GM21381 (cell line): ENCODE data around the gene CGNL1.

Experiments
- ATAC-seq: cut with Tn5 transposase; IDR thresholded peaks from one replicate; pipeline ENCODE4 v1.9.1; 2021; ENCODE audit warnings: mild to moderate bottlenecking, moderate library complexity; ENCODE audit not compliant: unreplicated experiment

The CGNL1 gene, protein sequence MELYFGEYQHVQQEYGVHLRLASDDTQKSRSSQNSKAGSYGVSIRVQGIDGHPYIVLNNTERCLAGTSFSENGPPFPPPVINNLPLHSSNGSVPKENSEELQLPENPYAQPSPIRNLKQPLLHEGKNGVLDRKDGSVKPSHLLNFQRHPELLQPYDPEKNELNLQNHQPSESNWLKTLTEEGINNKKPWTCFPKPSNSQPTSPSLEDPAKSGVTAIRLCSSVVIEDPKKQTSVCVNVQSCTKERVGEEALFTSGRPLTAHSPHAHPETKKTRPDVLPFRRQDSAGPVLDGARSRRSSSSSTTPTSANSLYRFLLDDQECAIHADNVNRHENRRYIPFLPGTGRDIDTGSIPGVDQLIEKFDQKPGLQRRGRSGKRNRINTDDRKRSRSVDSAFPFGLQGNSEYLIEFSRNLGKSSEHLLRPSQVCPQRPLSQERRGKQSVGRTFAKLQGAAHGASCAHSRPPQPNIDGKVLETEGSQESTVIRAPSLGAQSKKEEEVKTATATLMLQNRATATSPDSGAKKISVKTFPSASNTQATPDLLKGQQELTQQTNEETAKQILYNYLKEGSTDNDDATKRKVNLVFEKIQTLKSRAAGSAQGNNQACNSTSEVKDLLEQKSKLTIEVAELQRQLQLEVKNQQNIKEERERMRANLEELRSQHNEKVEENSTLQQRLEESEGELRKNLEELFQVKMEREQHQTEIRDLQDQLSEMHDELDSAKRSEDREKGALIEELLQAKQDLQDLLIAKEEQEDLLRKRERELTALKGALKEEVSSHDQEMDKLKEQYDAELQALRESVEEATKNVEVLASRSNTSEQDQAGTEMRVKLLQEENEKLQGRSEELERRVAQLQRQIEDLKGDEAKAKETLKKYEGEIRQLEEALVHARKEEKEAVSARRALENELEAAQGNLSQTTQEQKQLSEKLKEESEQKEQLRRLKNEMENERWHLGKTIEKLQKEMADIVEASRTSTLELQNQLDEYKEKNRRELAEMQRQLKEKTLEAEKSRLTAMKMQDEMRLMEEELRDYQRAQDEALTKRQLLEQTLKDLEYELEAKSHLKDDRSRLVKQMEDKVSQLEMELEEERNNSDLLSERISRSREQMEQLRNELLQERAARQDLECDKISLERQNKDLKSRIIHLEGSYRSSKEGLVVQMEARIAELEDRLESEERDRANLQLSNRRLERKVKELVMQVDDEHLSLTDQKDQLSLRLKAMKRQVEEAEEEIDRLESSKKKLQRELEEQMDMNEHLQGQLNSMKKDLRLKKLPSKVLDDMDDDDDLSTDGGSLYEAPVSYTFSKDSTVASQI

DNA sequence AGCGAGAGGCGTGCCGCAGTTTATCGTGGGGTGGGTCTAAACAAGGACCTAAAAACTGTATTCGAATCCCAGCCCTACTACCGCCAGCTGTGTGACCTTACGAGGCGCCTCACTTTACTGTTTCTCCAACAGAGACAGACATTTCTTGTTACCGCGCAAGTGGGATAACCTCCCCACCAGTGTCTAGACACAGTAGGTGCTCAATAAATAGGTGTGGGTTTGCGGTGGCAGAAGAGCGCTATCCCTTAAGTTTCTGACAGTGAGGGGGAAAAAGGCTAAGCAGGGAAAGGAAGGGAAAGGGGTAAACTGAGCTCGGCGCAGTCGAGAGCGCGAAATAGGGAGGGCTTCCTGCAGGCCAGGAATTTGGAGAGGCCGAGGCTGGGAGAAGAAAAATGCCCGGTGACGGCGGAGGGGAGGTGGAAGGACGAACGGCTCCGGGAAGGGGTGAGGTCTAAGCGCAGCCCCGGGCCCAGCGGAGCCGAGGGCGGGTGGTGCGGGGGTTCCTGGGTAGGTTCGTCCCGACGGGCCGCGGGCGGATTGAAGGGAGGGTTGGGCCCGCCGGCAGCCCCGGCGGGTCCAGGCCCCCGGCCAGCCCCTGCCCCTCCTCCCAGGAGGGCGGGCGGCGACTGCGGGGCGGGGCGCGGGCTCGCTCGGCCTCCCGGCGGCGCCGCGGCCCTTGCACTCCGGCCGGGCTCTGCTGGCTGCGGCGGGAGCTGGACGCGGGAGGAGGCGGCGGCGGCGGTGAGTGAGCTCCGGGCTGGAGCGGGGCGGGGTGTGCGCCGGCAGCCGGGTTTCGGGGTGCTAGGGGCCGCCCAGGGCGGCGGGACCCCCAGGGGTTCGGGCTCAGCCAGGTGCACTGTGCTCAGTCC lies at the start of gene CGNL1:
Gene CGNL1, plus strand, starts transcription at position 679 of the 869 bp plus-strand sequence. CDS start 61,495 bp downstream, outside the sequence.
- no peak for ATAC-seq

DNA sequence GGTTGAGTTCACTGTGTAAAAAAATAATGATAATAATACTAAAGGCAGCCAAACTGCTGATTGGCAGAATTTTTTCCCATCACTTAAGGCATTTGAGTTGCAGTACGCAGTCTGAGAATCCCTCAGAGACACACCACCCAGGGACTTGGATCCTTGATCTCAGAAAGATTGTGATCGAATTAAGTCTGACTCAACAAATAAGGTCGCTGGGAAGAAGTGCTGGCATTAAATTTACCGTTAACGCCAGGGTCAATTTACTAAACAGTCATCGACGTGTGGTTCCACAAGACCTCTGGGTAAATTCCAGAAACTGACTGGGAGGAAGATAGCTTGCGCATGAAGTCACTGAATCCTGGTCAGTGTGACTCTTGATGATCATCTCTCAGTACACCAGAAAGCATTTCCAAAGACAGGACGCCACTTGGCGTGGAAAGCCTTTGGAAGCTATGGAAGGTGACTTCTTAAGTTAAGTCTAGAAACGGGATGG lies 48.3 kb upstream of the CGNL1 start:
- no peak for ATAC-seq

DNA sequence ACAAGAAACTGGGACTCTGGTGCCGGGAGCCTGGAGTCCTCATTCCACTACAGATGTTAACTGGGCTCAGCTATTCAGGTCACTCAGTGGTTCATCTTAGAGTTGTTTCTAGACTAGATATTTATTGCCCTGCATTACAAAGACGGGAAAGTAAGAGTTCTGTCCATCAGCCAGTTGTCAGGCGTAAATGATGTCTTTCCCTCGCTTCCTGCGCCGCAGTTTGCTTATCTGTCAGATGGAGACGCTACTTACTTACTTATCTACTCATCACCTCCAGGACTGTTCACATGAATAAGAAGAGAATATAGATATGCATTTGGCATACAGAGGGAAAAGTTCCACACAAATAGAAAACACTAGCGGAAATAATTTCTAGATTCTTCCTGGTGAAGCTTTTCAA lies 47.8 kb upstream of the CGNL1 start:
- ATAC-seq = no peak

DNA sequence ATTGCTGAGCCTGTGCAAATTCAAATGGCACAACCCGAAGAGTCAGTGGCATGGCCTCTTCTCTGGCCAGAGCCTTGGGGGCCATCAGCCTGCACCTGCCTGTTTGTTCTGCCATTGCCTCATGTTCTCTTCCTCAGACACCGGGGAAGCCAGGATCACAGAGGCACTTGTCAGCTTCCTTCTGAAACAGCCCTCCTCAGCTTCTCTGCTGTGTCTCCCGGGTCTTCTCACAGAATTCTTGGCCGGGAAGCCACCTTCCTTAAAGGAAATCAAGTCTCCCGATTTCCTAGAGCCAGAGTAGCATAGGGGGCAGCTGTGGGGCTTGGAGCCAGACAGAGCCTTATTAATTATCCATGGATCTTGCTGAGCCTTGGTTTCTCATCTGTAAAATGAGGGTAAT lies 47.4 kb upstream of the CGNL1 start:
- no peak for ATAC-seq

DNA sequence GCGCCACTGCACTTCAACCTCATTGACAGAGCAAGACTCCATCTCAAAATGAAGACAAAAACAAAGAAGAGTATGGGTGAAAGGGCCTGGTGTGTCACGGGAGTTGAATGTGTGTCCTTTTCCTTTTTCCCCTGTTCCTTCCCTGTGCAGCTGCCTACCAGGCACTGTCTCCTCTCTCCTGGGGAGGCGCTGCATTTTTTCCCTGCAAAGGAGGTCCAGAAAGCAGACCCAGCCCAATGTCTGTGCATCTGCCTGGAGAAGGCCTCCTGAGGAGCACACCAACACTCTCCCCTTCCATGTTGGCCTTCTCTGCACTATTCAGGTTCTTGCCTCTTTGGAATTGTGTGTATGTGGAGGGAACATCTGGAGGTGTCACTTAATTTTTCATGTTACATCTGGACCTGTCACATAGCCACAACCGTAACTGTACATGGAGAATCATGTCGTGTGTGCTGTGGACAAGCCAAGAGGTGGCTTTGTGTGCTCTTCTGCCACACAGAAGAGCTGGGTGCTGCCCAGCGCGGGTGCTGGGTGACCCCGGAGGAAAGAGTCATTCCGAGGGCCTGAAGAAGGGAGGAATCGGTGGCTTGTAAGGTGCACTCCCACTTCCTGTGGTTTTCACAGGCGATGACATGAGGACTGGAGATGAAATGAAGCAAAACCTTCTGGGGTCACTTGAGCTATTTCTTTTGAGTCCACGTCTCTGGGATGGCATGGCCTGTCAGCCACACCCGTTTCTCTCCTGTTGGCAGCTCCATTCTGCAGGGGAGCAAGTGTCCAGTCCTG lies 46.5 kb upstream of the CGNL1 start:
- ATAC-seq = no peak

DNA sequence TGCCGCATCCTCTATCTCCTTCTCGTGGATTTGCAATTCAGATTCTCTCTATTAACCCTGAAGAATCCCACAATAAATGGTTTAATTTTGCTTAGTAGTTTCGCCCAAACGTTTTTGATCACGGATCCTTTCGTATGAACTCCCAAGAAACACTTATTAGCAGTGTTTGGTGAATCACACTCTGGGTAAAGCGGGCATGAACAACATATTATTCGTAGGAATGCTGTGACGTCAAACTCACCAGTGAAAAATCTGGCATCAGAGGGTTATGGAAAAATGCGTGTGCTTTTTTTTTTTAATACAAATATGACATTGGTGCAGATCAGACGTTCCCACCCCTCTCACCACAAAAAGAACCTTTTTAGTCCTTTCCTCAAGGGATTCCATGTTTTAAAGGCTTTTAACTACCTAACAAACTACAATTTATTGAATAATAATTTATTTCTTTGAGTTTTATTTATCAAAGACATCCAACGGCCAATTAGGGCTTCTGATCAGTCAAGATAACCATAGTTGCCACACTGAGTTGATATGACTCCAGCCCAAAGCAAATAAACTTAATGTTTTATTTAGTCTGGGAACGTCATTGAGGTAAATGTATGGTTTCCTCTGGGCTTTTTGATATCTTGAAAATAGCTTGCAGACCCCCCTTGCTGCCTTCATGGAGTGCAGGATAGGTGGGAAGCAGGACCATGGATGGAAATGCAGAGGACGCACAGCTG lies 45.5 kb upstream of the CGNL1 start:
- ATAC-seq = no peak

DNA sequence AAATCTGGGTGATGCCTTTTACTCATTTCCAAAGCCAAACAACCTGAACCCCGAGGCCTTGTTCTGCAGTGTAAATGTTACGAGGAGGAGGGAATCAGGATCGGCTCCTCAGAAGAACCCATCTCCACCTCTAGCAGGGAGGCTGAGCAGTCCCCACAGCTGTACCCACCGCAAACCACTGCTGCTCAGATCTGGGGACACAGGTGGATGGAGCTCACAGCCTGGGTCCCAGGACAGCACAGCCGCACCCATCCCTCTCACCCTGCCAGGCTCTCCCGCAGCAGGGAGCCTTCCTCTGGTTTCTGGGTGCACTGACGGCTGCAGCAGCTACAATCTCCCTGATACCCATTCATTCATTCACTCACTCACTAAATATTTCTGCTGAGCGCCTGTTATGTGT lies 44.0 kb upstream of the CGNL1 start:
- no peak for ATAC-seq

DNA sequence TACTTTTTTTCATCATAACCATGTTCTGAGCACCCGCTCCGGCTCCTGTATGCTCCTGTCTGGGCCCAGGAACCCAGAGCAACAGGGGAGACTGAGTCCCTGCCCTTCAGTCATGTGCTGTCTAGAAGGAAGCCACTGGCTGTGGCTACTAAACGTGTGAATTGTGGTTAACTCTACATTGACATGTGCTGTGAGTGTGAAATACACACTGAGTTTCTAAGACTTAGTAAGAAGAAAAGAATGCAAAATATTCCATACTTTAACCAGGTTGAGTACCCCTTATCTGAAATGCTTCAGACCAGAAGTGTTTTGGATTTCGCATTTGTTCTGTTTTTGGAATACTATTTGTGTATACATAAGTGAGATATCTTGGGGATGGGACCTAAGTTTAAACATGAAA lies 42.8 kb upstream of the CGNL1 start:
- no peak for ATAC-seq

DNA sequence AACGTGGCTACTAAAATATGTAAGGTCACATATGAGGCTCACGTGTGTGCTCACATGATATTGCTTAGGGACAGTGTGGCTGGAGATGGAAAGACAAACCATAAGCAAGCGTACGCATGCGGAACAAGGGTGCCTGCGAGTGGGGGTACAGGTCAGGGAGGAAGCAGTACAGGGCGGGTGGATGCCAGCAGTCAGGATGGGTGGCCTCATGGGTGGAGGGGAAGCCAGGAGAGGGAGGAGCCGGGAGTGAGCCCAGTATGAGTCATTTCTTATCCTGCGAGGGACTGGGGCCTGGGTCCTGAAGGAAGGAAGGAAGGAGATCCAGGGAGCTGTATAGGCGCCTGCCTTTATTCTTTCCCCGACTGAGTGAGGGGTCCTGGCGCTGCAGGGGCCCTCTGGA lies 42.0 kb upstream of the CGNL1 start:
- no peak for ATAC-seq

DNA sequence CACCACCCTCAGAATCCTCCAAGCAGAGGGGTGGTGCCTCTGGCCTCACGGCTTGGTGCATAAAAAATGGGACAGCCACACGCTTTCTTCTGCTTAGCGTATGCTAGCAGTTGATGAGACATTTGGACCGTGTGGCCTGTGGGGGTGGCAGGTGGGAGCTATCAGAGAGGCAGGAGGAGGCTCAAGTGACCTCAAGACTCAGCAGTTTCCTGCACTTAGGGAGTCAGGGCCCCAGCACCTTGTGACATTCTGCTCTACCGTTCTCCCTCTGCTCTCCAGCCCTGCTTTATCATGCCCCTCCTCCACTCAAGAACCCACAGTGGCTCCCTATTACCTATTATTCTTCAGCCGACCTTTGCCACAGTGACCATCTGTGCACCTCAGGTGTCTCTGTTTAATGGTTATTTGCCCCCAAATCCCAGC lies 41.0 kb upstream of the CGNL1 start:
- ATAC-seq = no peak

DNA sequence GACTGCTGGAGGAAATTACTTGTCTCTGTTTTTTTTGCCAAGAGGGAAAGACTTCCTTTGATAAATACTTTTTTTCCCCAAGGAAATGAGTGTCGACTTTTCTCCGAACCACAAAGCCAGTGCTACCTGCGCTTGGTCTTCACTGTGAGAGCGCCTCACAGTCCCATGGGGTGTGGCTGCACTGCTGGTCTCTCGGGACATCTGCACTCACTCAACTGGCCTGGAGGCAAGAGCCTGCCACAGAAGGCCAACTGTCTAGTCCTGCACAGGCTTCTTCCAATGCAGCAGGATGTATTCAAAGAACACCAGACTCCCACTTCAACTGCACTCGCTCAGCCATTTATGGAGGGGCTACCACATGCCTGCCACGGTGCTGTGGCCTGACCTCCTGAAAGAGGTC lies 40.6 kb upstream of the CGNL1 start:
- no peak for ATAC-seq

DNA sequence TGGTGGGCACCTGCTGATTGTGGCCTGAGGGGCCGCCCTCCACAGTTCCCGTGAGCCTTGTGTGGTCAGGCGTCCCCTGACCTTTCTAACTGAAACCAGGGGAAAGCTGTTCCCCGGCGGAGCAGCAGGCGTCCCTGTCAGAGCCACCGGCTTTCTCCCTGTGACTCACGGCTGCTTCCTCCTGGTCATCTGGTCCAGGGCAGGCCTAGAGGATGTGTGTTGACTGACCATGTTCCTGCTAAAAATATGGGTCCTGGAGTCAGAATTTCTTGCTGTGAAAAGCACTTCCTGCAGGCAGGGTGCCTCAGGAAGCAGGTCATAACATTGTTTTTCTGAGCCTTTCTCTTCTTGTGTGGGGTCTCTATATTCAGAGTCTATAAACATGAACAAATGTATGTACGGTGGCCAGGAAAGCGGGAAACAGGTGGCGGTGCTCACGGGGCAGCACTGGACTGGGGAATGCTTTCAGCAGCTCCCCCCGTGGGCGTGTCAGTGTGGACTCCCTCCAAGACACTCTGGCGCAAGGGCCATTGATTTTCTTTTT lies 38.4 kb upstream of the CGNL1 start:
- ATAC-seq = no peak

DNA sequence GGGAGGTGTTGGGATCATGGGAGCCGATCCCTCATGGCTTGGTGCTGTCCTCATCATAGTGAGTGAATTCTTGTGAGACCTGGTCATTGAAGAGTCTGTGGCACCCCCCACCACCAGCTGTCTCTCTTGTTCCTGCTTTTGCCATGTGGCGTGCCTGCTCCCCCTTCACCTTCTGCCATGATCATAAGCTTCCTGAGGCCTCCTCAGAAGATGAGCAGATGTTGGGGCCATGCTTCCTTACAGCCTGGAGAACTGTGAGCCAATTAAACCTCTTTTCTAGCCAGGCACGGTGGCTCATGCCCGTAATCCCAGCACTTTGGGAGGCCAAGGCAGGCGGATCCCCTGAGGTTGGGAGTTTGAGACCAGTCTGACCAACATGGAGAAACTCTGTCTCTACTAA lies 37.0 kb upstream of the CGNL1 start:
- no peak for ATAC-seq

DNA sequence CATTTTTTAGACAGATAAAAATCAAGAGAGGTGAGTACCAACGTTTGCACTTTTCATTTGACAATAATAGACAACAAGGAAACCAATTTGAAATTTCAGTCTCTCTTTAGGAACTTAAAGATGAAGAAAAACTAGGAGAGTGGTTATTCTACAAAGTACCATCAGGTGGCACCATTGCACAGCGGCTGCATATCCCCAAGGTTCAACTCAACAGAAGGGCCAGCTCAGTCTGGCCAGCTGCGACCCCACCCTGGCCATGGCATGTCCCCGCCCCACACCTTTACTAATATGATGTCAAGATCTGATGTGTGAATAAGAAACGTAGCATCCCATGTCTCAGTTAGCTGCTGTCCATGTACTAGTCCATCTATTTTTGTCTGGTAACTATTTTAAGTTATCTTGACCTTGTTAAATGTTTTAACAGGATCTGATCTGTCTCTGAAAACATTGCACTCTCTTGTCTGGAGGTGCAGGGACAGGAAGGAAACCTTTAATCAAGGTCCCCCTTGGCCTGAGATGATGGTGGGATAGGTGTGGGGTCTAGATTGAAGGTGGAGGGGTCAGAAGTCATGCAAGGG lies 35.5 kb upstream of the CGNL1 start:
- ATAC-seq = no peak

DNA sequence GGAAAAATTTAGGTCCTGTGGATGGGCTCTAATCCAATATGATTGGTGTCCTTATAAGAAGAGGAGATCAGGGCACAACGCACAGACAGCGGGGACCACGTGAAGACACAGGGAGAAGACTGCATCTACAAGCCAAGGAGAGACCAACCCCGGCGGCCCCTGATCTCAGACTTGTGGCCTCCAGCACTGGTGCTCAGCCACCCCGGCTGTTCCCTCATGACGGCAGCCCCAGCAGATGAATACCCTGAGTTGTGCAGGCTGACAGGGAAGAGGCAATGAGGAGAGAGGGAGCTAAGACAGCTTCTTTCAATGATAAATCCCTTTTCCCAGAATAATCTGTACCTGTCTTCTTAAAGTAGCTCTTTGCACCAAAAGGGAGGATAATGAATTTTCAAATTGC lies 33.3 kb upstream of the CGNL1 start:
- ATAC-seq = no peak

DNA sequence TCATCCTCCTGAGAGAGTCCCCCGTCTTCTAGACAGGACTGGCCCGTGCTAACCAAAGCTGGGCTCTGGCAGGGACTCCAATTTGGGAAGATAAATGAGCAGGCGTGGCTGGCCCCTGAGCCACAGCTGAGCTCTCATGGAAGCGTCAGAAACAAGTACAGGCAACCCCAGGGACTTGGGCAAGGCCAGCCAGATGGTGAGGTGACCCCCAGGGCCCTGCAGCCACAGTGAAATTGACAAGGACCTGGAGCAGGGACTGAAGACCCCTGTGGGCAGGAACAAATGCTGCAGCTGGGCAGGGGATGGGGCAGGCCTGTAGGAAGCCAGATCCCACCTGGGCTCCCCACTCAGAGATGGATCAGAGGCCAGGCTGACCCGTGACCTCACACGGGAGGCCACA lies 32.8 kb upstream of the CGNL1 start:
- no peak for ATAC-seq

DNA sequence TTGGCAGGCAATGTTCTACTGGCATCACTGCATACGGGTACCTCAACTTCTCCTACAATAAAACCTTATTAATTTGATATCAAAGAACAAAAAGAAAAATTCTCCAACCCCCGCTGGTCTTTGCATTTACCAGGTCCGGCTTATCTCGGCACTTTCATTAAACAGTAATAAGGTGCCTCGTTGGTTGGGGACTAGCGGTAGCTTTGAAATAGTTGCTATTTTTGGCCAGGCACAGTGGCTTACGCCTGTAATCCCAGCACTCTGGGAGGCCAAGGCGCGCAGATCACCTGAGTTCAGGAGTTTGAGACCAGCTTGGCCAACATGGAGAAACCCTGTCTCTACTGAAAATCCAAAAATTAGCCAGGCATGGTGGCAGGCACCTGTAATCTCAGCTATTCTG lies 32.0 kb upstream of the CGNL1 start:
- ATAC-seq = no peak

DNA sequence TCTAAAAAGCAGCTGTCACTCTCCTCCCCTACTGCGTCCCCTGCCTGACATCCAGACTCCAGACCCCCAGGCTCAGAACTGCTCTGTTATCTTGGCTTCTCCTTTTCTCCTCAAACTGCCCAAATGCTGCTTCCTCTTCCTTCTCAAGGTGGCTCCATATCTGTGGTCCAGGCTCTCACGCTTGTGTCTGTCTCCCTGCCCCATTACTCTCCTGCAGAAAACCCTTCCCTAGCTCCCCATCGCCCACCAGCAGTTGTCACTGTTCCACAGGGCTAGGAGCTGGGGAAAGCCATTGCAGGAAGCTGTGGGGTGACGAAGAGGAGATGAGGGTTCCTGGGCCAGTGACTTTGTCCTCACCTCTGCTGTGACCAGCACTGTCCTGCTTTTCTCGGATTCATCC lies 30.7 kb upstream of the CGNL1 start:
- no peak for ATAC-seq
